ENCODE results near the gene BST2. TPM values are rescaled to one million over a fixed set of nuclear protein-coding genes. Genes with fewer than 3 reads are reported as not detected.

The BST2 gene
- total and polyA plus RNA-seq, 10 of the 15 experiments (the other 5 are each of a cell fraction or from before 2014, with no cell fraction given) = 16.6 to 372 (median 264) TPM

GRCh38 chr19:17419621-17420474, 14.4 kb upstream of the BST2 start, which contains the start of gene MVB12A (continued):
- TF ChIP-seq ZBTB40 (IDR thresholded peaks at IDR 0.05; ENCODE audit: borderline replicate concordance) = peak; percentile 97
- peak in 1 of 2 experiments; percentile 47; a peak in 1 of 4 replicates for TF ChIP-seq SRF (IDR thresholded peaks at IDR 0.05; ENCODE audit: low read depth in 2 of 2, low read length in 2 of 2)
- TF ChIP-seq EGR1 (IDR thresholded peaks at IDR 0.05; ENCODE audit: borderline replicate concordance in 1 of 2, low read depth in 2 of 2, low read length in 2 of 2) = peak in 1 of 2 experiments; percentile 67; a peak in 1 of 3 replicates

- Histone ChIP-seq H2AFZ (ENCODE audit: control insufficient read depth, low read depth, low read length) (peak overlapping the region; percentile 68), H3K4me1 (ENCODE audit: control insufficient read depth, insufficient read depth, low read length) (no peaks in the 10 kb centered on the region; the same call in 1 of the 2 replicates), H3K27me3 (replicated peaks in 1 of 2; ENCODE audit: control insufficient read depth in 2 of 2, insufficient read depth in 2 of 2, low read length in 1 of 2) (no peaks in the 10 kb centered on the region), H3K4me2 (ENCODE audit: control insufficient read depth, insufficient read depth) (peak overlapping the region; percentile 68), H3K27ac (ENCODE audit: control insufficient read depth, insufficient read depth) (peak overlapping the region; percentile 59), H4K20me1 (ENCODE audit: control insufficient read depth, insufficient read depth) (no peaks in the 10 kb centered on the region), H3K9me3 (replicated peaks; ENCODE audit: control insufficient read depth, insufficient read depth, low read length) (no peaks in the 10 kb centered on the region), H3K4me3 (peak overlapping the region; percentile 76), H3K9ac (ENCODE audit: control insufficient read depth, insufficient read depth, low read length) (peak overlapping the region; percentile 68), H3K79me2 (ENCODE audit: control insufficient read depth, insufficient read depth, low read length) (peaks cover 2% of the 10 kb centered on the region; the same call in 1 of the 2 replicates), H3K36me3 (ENCODE audit: control insufficient read depth in 2 of 2, insufficient read depth in 2 of 2, low read length in 1 of 2) (peaks cover 0 to 3% of the 10 kb centered on the region in 2 experiments; a peak in 1 of 4 replicates)
- ATAC-seq = no peak
- POLR2A ChIA-PET = interaction anchor here (0.6 to 4.3 kb wide), 10 partner anchors 9 to 514 kb away, joined by 3 to 46 read pairs (median 4); partner anchors contain the start of genes ANO8, BST2, DDA1 and MRPL34
- no peak for FAIRE-seq
- CTCF ChIA-PET = interaction anchor here (0.6 to 2.6 kb wide), 12 partner anchors 9 to 77 kb away, joined by 3 to 12 read pairs (median 6); partner anchors contain the start of gene BST2
- RAD21 ChIA-PET (ENCODE audit: unreplicated experiment) = interaction anchor here (0.6 to 1.6 kb wide), 8 partner anchors 13 to 832 kb away, joined by 3 to 21 read pairs (median 4); partner anchors contain the start of genes BST2, DDA1 and MRPL34
- BruUV-seq (replicated peaks) = TSS peak; percentile 100
- SMC1A ChIA-PET (ENCODE audit: uncharacterized antibody, unreplicated experiment) = interaction anchor here (0.8 to 3.7 kb wide), 6 partner anchors 13 to 113 kb away, joined by 3 to 26 read pairs (median 3); partner anchors contain the start of genes BST2 and MRPL34
- no peak for DNase-seq (ENCODE audit: low read depth, low spot score)
- intact Hi-C loops (cut with micrococcal nuclease; ENCODE audit: unreplicated experiment) (no loop called here), in situ Hi-C loops (cut with MboI) (no loop called here)
- TF ChIP-seq MLLT1 (IDR thresholded peaks at IDR 0.05) (peak; percentile 82; the same call in 1 of the 2 replicates), USF1 (IDR thresholded peaks at IDR 0.05; ENCODE audit: borderline replicate concordance, extremely low read length, insufficient read depth, low read depth, low read length) (no peak)
- 30% methylated on average over 8 of the region's 8 CpGs for WGBS (ENCODE audit: insufficient coverage, insufficient replicate concordance, low lambda C conversion rate, missing lambda C conversion rate)
Measured at GRCh38 chr19:17419154-17419620, 13.8 kb upstream of the BST2 start.
